ENCODE data around the gene MGAT3.
A peak's percentile ranks its signal among the peaks of the same experiment; 100 is the strongest.
"Not testable (repeated sequence)": the region's sequence is repeated elsewhere in the genome, so short reads cannot be mapped to it uniquely, and the experiment has no call there.

The MGAT3 gene, protein sequence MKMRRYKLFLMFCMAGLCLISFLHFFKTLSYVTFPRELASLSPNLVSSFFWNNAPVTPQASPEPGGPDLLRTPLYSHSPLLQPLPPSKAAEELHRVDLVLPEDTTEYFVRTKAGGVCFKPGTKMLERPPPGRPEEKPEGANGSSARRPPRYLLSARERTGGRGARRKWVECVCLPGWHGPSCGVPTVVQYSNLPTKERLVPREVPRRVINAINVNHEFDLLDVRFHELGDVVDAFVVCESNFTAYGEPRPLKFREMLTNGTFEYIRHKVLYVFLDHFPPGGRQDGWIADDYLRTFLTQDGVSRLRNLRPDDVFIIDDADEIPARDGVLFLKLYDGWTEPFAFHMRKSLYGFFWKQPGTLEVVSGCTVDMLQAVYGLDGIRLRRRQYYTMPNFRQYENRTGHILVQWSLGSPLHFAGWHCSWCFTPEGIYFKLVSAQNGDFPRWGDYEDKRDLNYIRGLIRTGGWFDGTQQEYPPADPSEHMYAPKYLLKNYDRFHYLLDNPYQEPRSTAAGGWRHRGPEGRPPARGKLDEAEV

DNA sequence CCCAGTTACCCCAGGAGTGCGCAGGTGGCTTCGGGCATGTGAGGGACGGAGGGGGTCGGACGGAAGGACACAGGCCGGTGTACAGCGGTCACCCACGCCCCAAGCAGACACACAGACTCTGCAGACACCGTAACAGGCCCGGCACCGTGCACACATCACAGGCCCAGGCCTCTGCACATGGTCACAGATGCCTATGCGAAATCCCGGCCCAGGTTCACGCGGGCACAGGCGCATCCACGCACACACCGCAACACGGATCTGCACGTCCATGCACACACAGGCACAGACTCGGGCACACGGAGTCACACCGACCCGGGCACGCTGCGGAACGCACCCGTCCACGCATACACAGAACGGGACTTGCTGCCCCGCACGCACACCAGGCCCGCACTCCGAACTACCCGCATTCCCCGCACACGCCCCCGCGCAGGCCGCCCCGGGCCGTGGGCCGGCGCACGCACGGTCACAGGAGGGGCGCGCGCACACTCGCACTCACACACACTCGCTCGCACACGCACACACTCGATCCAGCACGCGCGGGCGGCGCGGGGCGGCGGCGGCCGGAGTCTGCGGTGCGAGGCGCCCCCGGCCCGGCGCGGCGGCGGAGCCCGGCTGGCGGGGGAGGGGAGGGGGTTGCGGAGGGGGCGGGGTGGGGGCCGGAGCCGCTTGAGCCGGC lies at the start of gene MGAT3:
Gene MGAT3, plus strand, starts transcription at position 491 of the 676 bp plus-strand sequence. CDS start 30,336 bp downstream, outside the sequence.
- Histone ChIP-seq H3K36me3 (ENCODE audit: control insufficient read depth, insufficient read depth, low read length) (no peaks in the 10 kb centered on the region), H3K4me3 (ENCODE audit: low read length) (peak within 1 kb of the TSS; percentile 51), H3K27me3 (ENCODE audit: control insufficient read depth, insufficient read depth, low read length) (peaks cover 7% of the 10 kb centered on the region), H3K27ac (ENCODE audit: low read depth, low read length) (no peak within 1 kb of the TSS), H3K4me1 (ENCODE audit: control insufficient read depth, insufficient read depth, low read length) (no peaks in the 10 kb centered on the region), H3K9ac (ENCODE audit: low read length) (no peak within 1 kb of the TSS)

- no peak overlapping the region for H3K9ac ChIP-seq (ENCODE audit: low read length)
- H3K36me3 ChIP-seq (ENCODE audit: control insufficient read depth, insufficient read depth, low read length): no peaks in the 10 kb centered on the region
- no peak overlapping the region for H3K27ac ChIP-seq (ENCODE audit: low read depth, low read length)
- peaks cover 4% of the 10 kb centered on the region for H3K4me1 ChIP-seq (ENCODE audit: control insufficient read depth, insufficient read depth, low read length)
- H3K4me3 ChIP-seq (ENCODE audit: low read length): no peak overlapping the region
- no peaks in the 10 kb centered on the region for H3K27me3 ChIP-seq (ENCODE audit: control insufficient read depth, insufficient read depth, low read length)
These were observed 48.6 kb upstream of the MGAT3 start for GRCh38 chr22:39408173-39408572.

DNA sequence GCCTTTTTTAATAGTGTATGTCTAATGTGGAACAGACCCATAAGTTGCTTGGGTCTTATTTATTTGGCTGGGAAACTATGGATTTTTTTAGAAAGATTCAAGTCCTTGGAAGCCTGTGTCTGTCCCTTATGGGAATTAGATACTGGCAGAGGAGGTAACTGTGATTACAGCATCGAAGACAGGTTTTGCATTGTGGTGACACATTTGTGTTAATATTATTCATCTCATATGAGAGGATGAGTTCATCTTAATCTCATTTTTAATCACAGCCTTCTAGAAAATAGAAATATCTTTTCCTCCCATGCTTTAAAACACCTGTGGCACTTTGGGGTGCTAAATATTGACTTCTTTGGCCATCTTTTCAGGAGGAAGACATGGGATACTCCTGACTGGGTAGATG lies 48.0 kb upstream of the MGAT3 start:
- Histone ChIP-seq H3K9ac (ENCODE audit: low read length) (no peak overlapping the region), H3K27ac (ENCODE audit: low read depth, low read length) (no peak overlapping the region), H3K4me1 (ENCODE audit: control insufficient read depth, insufficient read depth, low read length) (peaks cover 4% of the 10 kb centered on the region), H3K4me3 (ENCODE audit: low read length) (no peak overlapping the region), H3K36me3 (ENCODE audit: control insufficient read depth, insufficient read depth, low read length) (no peaks in the 10 kb centered on the region), H3K27me3 (ENCODE audit: control insufficient read depth, insufficient read depth, low read length) (no peaks in the 10 kb centered on the region)

DNA sequence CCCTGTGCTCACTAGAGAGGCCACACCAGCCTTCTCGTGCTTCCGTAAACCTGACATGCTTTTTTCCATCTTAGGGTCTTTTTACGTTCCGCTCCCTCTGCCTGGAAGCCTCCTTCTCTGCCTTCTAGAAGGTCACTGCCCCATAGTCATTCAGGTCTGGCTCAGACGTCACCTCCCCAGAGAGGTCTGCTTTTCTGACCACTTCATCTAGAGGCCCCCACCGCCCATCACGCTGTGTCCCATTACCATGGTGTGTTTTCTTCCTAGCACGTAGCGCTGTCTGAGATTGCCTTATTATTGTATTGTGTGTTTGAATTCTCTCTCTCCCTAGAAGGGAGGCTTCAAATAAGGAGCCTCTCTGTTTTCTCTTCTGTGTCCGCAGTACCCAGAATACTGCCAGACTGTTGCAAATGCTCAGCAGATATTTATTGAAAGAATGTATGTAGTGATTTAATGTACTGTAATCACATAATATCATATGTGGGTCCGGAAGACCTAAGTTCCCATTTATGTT lies 47.2 kb upstream of the MGAT3 start:
- no peaks in the 10 kb centered on the region for H3K27me3 ChIP-seq (ENCODE audit: control insufficient read depth, insufficient read depth, low read length)
- no peak overlapping the region for H3K4me3 ChIP-seq (ENCODE audit: low read length)
- H3K9ac ChIP-seq (ENCODE audit: low read length): no peak overlapping the region
- no peak overlapping the region for H3K27ac ChIP-seq (ENCODE audit: low read depth, low read length)
- no peaks in the 10 kb centered on the region for H3K36me3 ChIP-seq (ENCODE audit: control insufficient read depth, insufficient read depth, low read length)
- H3K4me1 ChIP-seq (ENCODE audit: control insufficient read depth, insufficient read depth, low read length): peaks cover 4% of the 10 kb centered on the region

DNA sequence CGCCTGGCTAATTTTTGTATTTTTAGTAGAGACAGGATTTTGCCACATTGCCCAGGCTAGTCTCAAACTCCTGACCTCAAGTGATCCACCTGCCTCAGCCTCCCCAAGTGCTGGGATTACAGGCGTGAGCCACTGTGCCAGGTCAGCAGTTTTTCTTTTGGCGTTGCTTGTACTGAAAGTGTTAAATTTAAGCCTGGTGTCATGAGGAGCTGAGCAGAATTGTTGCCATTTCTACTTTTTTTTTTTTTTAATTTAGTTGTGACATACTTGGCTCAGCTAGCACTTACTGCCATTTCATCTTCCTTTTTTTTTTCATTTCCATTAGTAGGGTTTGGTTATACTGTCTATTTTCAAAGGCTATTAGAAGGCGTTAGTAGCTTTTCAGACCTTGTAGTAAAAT lies 46.5 kb upstream of the MGAT3 start:
- H3K4me3 ChIP-seq (ENCODE audit: low read length): no peak overlapping the region
- no peaks in the 10 kb centered on the region for H3K27me3 ChIP-seq (ENCODE audit: control insufficient read depth, insufficient read depth, low read length)
- no peak overlapping the region for H3K9ac ChIP-seq (ENCODE audit: low read length)
- H3K36me3 ChIP-seq (ENCODE audit: control insufficient read depth, insufficient read depth, low read length): no peaks in the 10 kb centered on the region
- H3K27ac ChIP-seq (ENCODE audit: low read depth, low read length): no peak overlapping the region
- peaks cover under 1% of the 10 kb centered on the region for H3K4me1 ChIP-seq (ENCODE audit: control insufficient read depth, insufficient read depth, low read length)

DNA sequence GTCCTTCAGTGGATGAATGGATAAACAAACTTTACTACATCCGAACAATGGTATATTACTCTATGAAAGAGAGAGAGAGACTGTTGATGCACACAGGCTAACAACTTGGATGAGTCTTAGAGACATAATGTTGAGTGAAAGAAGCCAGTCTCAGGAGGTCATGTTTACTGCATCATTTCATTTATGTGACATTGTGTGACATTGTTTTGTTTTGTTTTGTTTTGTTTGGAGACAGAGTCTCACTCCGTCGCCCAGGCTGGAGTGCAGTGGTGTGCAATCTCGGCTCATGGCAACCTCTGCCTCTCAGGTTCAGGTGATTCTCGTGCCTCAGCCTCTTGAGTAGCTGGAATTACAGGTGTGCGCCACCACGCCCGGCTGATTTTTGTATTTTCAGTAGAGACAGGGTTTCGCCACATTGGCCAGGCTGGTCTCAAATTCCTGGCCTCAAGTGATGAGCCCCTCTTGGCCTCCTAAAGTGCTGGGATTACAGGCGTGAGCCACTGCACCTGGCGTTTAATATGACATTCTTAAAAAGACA lies 44.9 kb upstream of the MGAT3 start:
- H3K27me3 ChIP-seq (ENCODE audit: control insufficient read depth, insufficient read depth, low read length); H3K27ac ChIP-seq (ENCODE audit: low read depth, low read length); H3K9ac ChIP-seq (ENCODE audit: low read length); H3K36me3 ChIP-seq (ENCODE audit: control insufficient read depth, insufficient read depth, low read length); H3K4me3 ChIP-seq (ENCODE audit: low read length); H3K4me1 ChIP-seq (ENCODE audit: control insufficient read depth, insufficient read depth, low read length): not testable (repeated sequence)

DNA sequence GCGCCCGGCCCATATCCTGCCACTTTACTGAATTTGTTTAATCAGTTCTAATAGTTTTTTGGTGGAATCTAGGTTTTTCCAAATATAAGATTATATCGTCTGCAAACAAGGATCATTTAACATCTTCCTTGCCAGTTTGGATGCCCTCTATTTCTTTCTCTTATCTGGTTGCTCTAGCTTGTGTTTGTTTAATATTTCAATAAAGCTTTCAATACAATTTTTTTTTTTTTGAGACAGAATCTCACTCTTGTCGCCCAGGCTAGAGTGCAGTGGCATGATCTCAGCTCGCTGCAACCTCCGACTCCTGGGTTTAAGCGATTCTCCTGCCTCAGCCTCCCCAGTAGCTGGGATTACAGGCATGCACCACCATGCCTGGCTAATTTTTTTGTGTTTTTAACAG lies 43.6 kb upstream of the MGAT3 start:
- not testable (repeated sequence) for H3K27me3 ChIP-seq (ENCODE audit: control insufficient read depth, insufficient read depth, low read length); H3K4me3 ChIP-seq (ENCODE audit: low read length); H3K4me1 ChIP-seq (ENCODE audit: control insufficient read depth, insufficient read depth, low read length); H3K9ac ChIP-seq (ENCODE audit: low read length); H3K27ac ChIP-seq (ENCODE audit: low read depth, low read length)
- peaks cover 17% of the 10 kb centered on the region for H3K36me3 ChIP-seq (ENCODE audit: control insufficient read depth, insufficient read depth, low read length)

DNA sequence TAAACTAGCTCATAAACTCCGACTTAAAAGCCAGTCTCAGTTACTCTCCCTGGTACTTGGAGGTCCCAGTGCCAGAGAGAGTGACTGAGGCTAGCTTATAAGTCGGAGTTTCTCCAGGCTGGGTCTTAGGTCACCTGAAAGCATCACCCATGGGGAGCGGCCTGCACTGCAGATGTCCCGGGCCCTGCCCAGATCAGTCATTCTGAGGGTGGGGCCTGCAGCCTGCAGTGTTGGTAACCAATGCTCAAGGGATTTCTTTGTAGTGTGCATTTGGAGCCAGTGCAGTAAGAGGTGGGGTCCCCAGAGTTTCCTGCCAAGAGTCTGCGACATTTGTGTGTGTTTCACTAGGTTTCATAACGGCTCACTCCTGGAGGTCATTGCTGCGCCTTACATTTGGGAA lies 42.4 kb upstream of the MGAT3 start:
- Histone ChIP-seq H3K4me1 (ENCODE audit: control insufficient read depth, insufficient read depth, low read length) (no peaks in the 10 kb centered on the region), H3K27me3 (ENCODE audit: control insufficient read depth, insufficient read depth, low read length) (no peaks in the 10 kb centered on the region), H3K9ac (ENCODE audit: low read length) (no peak overlapping the region), H3K4me3 (ENCODE audit: low read length) (no peak overlapping the region), H3K27ac (ENCODE audit: low read depth, low read length) (no peak overlapping the region), H3K36me3 (ENCODE audit: control insufficient read depth, insufficient read depth, low read length) (peaks cover 28% of the 10 kb centered on the region)

DNA sequence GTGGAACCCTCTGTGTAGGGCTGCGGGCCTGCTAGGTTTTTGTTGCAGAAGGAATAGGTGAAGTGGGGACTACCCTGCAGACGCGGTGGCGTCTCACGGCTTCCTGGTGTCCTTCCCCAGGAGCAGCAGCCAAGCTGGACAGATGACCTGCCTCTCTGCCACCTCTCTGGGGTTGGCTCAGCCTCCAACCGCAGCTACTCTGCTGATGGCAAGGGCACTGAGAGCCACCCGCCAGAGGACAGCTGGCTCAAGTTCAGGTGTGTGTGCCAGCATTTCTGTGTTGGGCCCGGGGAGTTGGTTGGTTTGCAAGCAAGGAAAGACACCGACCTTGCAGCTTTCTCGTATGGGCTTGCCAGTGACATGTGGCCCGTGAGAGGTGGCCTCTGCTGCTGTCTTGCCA lies 41.9 kb upstream of the MGAT3 start:
- H3K4me3 ChIP-seq (ENCODE audit: low read length): no peak overlapping the region
- H3K36me3 ChIP-seq (ENCODE audit: control insufficient read depth, insufficient read depth, low read length): peaks cover 33% of the 10 kb centered on the region
- no peak overlapping the region for H3K9ac ChIP-seq (ENCODE audit: low read length)
- H3K4me1 ChIP-seq (ENCODE audit: control insufficient read depth, insufficient read depth, low read length): no peaks in the 10 kb centered on the region
- H3K27ac ChIP-seq (ENCODE audit: low read depth, low read length): no peak overlapping the region
- no peaks in the 10 kb centered on the region for H3K27me3 ChIP-seq (ENCODE audit: control insufficient read depth, insufficient read depth, low read length)

GRCh38 chr22:39415506-39415905 lies 41.3 kb upstream of the MGAT3 start:
- Histone ChIP-seq H3K27me3 (ENCODE audit: control insufficient read depth, insufficient read depth, low read length) (no peaks in the 10 kb centered on the region), H3K4me3 (ENCODE audit: low read length) (no peak overlapping the region), H3K36me3 (ENCODE audit: control insufficient read depth, insufficient read depth, low read length) (peaks cover 40% of the 10 kb centered on the region), H3K9ac (ENCODE audit: low read length) (no peak overlapping the region), H3K27ac (ENCODE audit: low read depth, low read length) (no peak overlapping the region), H3K4me1 (ENCODE audit: control insufficient read depth, insufficient read depth, low read length) (no peaks in the 10 kb centered on the region)

GRCh38 chr22:39416319-39416718 lies 40.5 kb upstream of the MGAT3 start:
- no peaks in the 10 kb centered on the region for H3K4me1 ChIP-seq (ENCODE audit: control insufficient read depth, insufficient read depth, low read length)
- H3K27ac ChIP-seq (ENCODE audit: low read depth, low read length): no peak overlapping the region
- H3K9ac ChIP-seq (ENCODE audit: low read length): no peak overlapping the region
- no peak overlapping the region for H3K4me3 ChIP-seq (ENCODE audit: low read length)
- peaks cover 44% of the 10 kb centered on the region for H3K36me3 ChIP-seq (ENCODE audit: control insufficient read depth, insufficient read depth, low read length)
- H3K27me3 ChIP-seq (ENCODE audit: control insufficient read depth, insufficient read depth, low read length): no peaks in the 10 kb centered on the region

- Histone ChIP-seq H3K4me1 (ENCODE audit: control insufficient read depth, insufficient read depth, low read length) (no peaks in the 10 kb centered on the region), H3K4me3 (ENCODE audit: low read length) (no peak overlapping the region), H3K27me3 (ENCODE audit: control insufficient read depth, insufficient read depth, low read length) (no peaks in the 10 kb centered on the region), H3K36me3 (ENCODE audit: control insufficient read depth, insufficient read depth, low read length) (peaks cover 52% of the 10 kb centered on the region), H3K27ac (ENCODE audit: low read depth, low read length) (no peak overlapping the region), H3K9ac (ENCODE audit: low read length) (no peak overlapping the region)
These were observed 39.2 kb upstream of the MGAT3 start for GRCh38 chr22:39417641-39418040.
